Loucy (cell line): ENCODE measurements around the gene ADORA1.

ENCODE experiments used
- CTCF ChIP-seq: fragments of 200-600 bp; sonication (generic); conservative IDR thresholded peaks from 2 replicates; pipeline ENCODE4 v1.5.1; 2014; ENCODE audit warnings: mild to moderate bottlenecking, antibody characterized with exemption, low read length
- EZH2phosphoT487 ChIP-seq: fragments of 200-600 bp; IDR thresholded peaks from 2 replicates; pipeline ENCODE4 v1.6.1; 2018; ENCODE audit warnings: antibody characterized with exemption, mild to moderate bottlenecking, moderate library complexity, borderline replicate concordance

DNA sequence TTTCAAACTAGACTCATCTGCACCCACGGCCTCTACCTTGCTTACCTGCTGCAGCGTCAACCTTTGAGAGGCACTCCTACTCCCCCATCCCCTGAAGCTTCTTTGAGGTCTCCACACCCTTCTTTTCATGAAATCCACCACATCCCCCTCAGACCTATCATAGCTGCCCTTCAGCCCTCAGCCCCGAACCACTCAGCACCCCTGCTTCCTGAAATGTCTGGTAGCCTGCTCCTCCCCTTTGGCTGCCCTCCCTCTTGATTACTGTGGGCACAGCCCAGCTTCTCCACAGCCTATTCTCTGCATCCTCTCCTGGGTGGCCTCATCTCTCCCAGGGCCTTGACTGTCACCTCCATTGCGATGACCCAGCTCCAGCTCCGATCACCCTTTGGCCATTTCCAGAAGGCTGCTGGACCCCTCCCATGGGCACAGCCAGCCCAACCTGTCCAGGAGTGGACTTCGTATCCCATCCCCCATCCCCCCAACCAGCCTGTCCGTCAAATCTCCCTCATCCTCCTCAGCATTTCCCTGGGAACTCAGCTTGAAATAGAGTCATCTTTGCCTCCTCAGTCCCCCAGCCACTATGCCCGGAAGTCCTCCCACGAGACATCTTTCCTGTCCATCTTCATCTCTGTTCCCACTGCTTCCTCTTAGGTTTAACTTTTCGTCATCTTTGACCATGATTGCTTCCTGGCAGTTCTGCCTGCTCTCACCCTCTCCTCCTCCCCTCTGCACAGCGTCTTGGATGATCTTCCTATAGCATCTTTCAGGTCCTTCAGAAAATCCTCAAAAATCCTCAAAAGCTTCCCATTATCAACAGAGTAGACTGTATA is 6.1 kb upstream of the ADORA1 start:
- TF ChIP-seq CTCF (no peak), EZH2phosphoT487 (no peak)
